Measurements from ENCODE around the gene MPDZ. TPM values are rescaled to one million over a fixed set of nuclear protein-coding genes. Genes with fewer than 3 reads are reported as not detected.

The MPDZ gene
- total and polyA plus RNA-seq, 4 donors = 9.5 to 62.7 (median 16.2) TPM

- Histone ChIP-seq H3K27ac (ENCODE audit: low read depth in 1 of 2, low read length in 1 of 2) (no peak overlapping the region), H3K9me3 (ENCODE audit: control insufficient read depth in 4 of 4, insufficient read depth in 3 of 4, low read length in 3 of 4) (peaks cover 0 to 2% (median under 1%) of the 10 kb centered on the region in 4 donors), H3K4me1 (ENCODE audit: control insufficient read depth in 5 of 5, insufficient read depth in 5 of 5, low read length in 5 of 5) (peaks cover 0 to 2% (median 0%) of the 10 kb centered on the region in 5 donors), H3K4me3 (no peak overlapping the region), H3K36me3 (ENCODE audit: control insufficient read depth in 4 of 4, insufficient read depth in 4 of 4, low read length in 4 of 4) (peaks cover 0 to under 1% (median 0%) of the 10 kb centered on the region in 4 donors), H3K27me3 (ENCODE audit: control insufficient read depth in 3 of 3, insufficient read depth in 3 of 3, low read length in 2 of 3) (no peaks in the 10 kb centered on the region), H3K9ac (ENCODE audit: insufficient read depth in 1 of 2, low read length in 2 of 2) (no peak overlapping the region)
- TF ChIP-seq CTCF (IDR thresholded peaks at IDR 0.05; ENCODE audit: control extremely low read depth, extremely low read depth) = no peak
- DNase-seq (no peak), ATAC-seq (ENCODE audit: insufficient read depth, low FRiP score) (no peak)
- 92 to 93% methylated on average over 29 of the region's 29 CpGs for WGBS, 2 donors
These were observed 43.5 kb upstream of the MPDZ start for GRCh38 chr9:13322828-13323550.

- peaks cover 0 to 5% (median 4%) of the 10 kb centered on the region in 4 donors for H3K9me3 ChIP-seq (ENCODE audit: control insufficient read depth in 4 of 4, insufficient read depth in 3 of 4, low read length in 3 of 4)
- DNase-seq = no peak
- no peaks in the 10 kb centered on the region for H3K4me1 ChIP-seq (ENCODE audit: control insufficient read depth in 5 of 5, insufficient read depth in 5 of 5, low read length in 5 of 5)
- no peak overlapping the region for H3K27ac ChIP-seq (ENCODE audit: low read depth in 1 of 2, low read length in 1 of 2)
- no peak overlapping the region for H3K4me3 ChIP-seq
- no peak overlapping the region for H3K9ac ChIP-seq (ENCODE audit: insufficient read depth in 1 of 2, low read length in 2 of 2)
- ATAC-seq (ENCODE audit: insufficient read depth, low FRiP score) = no peak
- no peak for TF ChIP-seq CTCF (IDR thresholded peaks at IDR 0.05; ENCODE audit: control extremely low read depth, extremely low read depth)
- 91% methylated on average over 4 of the region's 4 CpGs for WGBS, 2 donors
- H3K36me3 ChIP-seq (ENCODE audit: control insufficient read depth in 4 of 4, insufficient read depth in 4 of 4, low read length in 4 of 4) = peaks cover 0 to 4% (median 0%) of the 10 kb centered on the region in 4 donors
- H3K27me3 ChIP-seq (ENCODE audit: control insufficient read depth in 3 of 3, insufficient read depth in 3 of 3, low read length in 2 of 3) = no peaks in the 10 kb centered on the region
These were observed 38.5 kb upstream of the MPDZ start for GRCh38 chr9:13318027-13318426.

GRCh38 chr9:13296972-13297371, 17.5 kb upstream of the MPDZ start:
- no peaks in the 10 kb centered on the region for H3K9me3 ChIP-seq (ENCODE audit: control insufficient read depth in 4 of 4, insufficient read depth in 3 of 4, low read length in 3 of 4)
- no peaks in the 10 kb centered on the region for H3K27me3 ChIP-seq (ENCODE audit: control insufficient read depth in 3 of 3, insufficient read depth in 3 of 3, low read length in 2 of 3)
- WGBS, 2 donors = 90 to 94% methylated on average over 1 of the region's 1 CpG
- no peak for TF ChIP-seq CTCF (IDR thresholded peaks at IDR 0.05; ENCODE audit: control extremely low read depth, extremely low read depth)
- H3K4me3 ChIP-seq = no peak overlapping the region
- H3K27ac ChIP-seq (ENCODE audit: low read depth in 1 of 2, low read length in 1 of 2) = no peak overlapping the region
- no peak for DNase-seq
- peaks cover 0 to 2% (median 0%) of the 10 kb centered on the region in 5 donors for H3K4me1 ChIP-seq (ENCODE audit: control insufficient read depth in 5 of 5, insufficient read depth in 5 of 5, low read length in 5 of 5)
- ATAC-seq (ENCODE audit: insufficient read depth, low FRiP score) = no peak
- no peak overlapping the region for H3K9ac ChIP-seq (ENCODE audit: insufficient read depth in 1 of 2, low read length in 2 of 2)
- no peaks in the 10 kb centered on the region for H3K36me3 ChIP-seq (ENCODE audit: control insufficient read depth in 4 of 4, insufficient read depth in 4 of 4, low read length in 4 of 4)

All from lung (tissue), 12 donors.